ENCODE results near the gene ESYT2.

The ESYT2 gene

GRCh38 chr7:158746957-158747356, 82.4 kb downstream of the ESYT2 start:
- no peak for DNase-seq (ENCODE audit: low read depth, low spot score)

GRCh38 chr7:158745057-158745715, 84.1 kb downstream of the ESYT2 start:
- DNase-seq (ENCODE audit: low read depth, low spot score), result no peak

GRCh38 chr7:158744070-158744469, 85.2 kb downstream of the ESYT2 start:
- DNase-seq (ENCODE audit: low read depth, low spot score), result no peak

- no peak for DNase-seq (ENCODE audit: low read depth, low spot score)
Measured at GRCh38 chr7:158743219-158743618, 86.1 kb downstream of the ESYT2 start.

GRCh38 chr7:158742065-158742821, 87.1 kb downstream of the ESYT2 start:
- no peak for DNase-seq (ENCODE audit: low read depth, low spot score)

- no peak for DNase-seq (ENCODE audit: low read depth, low spot score)
Measured at GRCh38 chr7:158741294-158741666, 88.0 kb downstream of the ESYT2 start.

- no peak for DNase-seq (ENCODE audit: low read depth, low spot score)
Measured at GRCh38 chr7:158740657-158741293, 88.5 kb downstream of the ESYT2 start.

GRCh38 chr7:158740013-158740656, 89.2 kb downstream of the ESYT2 start:
- DNase-seq (ENCODE audit: low read depth, low spot score), result no peak

- no peak for DNase-seq (ENCODE audit: low read depth, low spot score)
Measured at GRCh38 chr7:158738841-158739240, 90.5 kb downstream of the ESYT2 start.

GRCh38 chr7:158737064-158737695, 92.1 kb downstream of the ESYT2 start:
- no peak for DNase-seq (ENCODE audit: low read depth, low spot score)

- no peak for DNase-seq (ENCODE audit: low read depth, low spot score)
Measured at GRCh38 chr7:158735935-158736334, 93.4 kb downstream of the ESYT2 start.

GRCh38 chr7:158734861-158735260, 94.4 kb downstream of the ESYT2 start:
- no peak for DNase-seq (ENCODE audit: low read depth, low spot score)

- DNase-seq (ENCODE audit: low read depth, low spot score), result no peak
Measured at GRCh38 chr7:158733775-158734494, 95.4 kb downstream of the ESYT2 start.

GRCh38 chr7:158733220-158733519, 96.1 kb downstream of the ESYT2 start:
- DNase-seq (ENCODE audit: low read depth, low spot score), result no peak

- DNase-seq (ENCODE audit: low read depth, low spot score), result no peak
Measured at GRCh38 chr7:158732494-158733219, 96.7 kb downstream of the ESYT2 start.

- no peak for DNase-seq (ENCODE audit: low read depth, low spot score)
Measured at GRCh38 chr7:158731761-158732160, 97.5 kb downstream of the ESYT2 start.

GRCh38 chr7:158730383-158731346, 98.6 kb downstream of the ESYT2 start:
- DNase-seq (ENCODE audit: low read depth, low spot score), result no peak

- DNase-seq (ENCODE audit: low read depth, low spot score), result no peak
Measured at GRCh38 chr7:158729646-158730382, 99.5 kb downstream of the ESYT2 start.

Measured in iPS DF 19.7 (cell line).